Skeletal muscle satellite cell (primary cell): ENCODE data around the gene CCDC167.

Source experiments
- H3K27me3 ChIP-seq: 2 replicates; pipeline ENCODE4 v1.7.0; 2013; ENCODE audit warnings: low read length; ENCODE audit not compliant: control insufficient read depth, insufficient read depth
- H3K36me3 ChIP-seq: 2 replicates; pipeline ENCODE4 v1.7.0; 2013; ENCODE audit warnings: mild to moderate bottlenecking, control low read depth, low read length; ENCODE audit not compliant: insufficient read depth
- H3K4me1 ChIP-seq: 2 replicates; pipeline ENCODE4 v1.7.0; 2013; ENCODE audit warnings: low read length; ENCODE audit not compliant: control insufficient read depth, insufficient read depth
- H3K4me2 ChIP-seq: 2 replicates; pipeline ENCODE4 v1.7.0; 2013; ENCODE audit warnings: mild to moderate bottlenecking, low read length
- H3K4me3 ChIP-seq: 2 replicates; pipeline ENCODE4 v1.7.0; 2013; ENCODE audit warnings: low read length
- H3K9ac ChIP-seq: 2 replicates; pipeline ENCODE4 v1.7.0; 2013; ENCODE audit warnings: mild to moderate bottlenecking, low read depth, low read length, moderate library complexity
- H3K9me3 ChIP-seq: replicated peaks from 2 replicates; pipeline ENCODE4 v1.7.0; 2013; ENCODE audit warnings: mild to moderate bottlenecking, control low read depth, low read length

CCDC167 gene

DNA sequence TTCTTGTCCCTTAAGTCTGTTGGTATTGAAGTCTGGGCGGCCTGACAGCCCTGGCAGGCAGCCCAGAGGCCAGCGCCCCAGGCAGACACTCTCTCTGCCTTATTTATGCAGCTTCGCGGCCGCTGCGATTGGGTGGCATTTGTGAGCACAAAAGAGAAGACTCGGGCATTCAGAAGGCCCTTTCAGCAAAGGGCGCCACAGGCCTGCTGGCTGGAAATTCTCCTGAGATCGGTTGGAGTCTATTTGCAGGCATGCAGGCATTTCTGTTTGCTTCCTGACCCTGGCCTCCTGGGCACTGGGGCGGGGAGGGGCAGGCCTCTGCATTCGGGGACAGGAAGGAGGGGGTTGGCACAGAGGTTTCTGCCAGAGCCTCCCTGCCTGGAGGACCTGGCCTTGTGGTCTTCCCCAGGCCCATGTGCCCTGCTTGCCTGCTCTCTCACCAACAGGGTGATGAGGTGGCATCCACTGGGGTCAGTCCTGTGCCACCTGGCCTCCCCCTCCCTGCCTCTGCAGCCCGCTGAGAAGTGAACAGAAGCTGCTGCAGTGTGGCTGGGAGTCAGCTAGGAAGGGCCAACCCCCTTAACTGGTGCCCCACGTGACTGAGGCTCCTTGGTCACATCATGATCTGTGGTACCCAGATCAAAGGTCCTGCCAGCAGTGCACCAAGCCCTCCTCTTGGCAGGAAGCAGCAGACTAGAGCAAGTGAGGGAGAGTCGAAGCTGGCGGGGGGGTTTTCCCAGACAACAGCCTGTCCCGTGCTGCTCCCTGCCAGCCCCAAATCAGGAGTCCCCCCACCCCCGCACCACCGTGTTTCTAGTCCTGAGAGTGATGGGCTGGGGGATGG lies 16.6 kb upstream of the CCDC167 start:
- no peak overlapping the region for H3K4me3 ChIP-seq
- H3K9ac ChIP-seq: no peak overlapping the region

DNA sequence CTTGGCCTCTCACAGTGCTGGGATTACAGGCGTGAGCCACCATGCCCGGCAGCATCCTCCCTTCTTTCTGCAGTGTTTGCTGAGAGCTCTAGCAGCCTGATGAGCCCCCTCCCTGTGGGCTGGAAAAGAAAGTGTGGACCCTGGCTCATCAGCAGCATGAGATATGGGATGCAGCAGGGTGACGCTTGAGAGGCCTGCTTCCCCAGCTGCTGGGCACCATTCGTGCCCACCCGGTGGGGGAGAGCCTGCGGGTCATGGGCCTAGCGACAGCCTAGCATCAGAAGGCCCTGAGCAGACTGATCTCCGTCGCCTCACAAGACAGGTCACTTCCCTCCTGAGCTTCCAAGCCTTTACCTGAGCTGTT lies 16.0 kb upstream of the CCDC167 start:
- no peaks in the 10 kb centered on the region for H3K9me3 ChIP-seq
- no peak overlapping the region for H3K9ac ChIP-seq
- no peak overlapping the region for H3K4me3 ChIP-seq
- H3K4me1 ChIP-seq: peaks cover 7% of the 10 kb centered on the region
- no peaks in the 10 kb centered on the region for H3K36me3 ChIP-seq
- no peak overlapping the region for H3K4me2 ChIP-seq
- peaks cover 84% of the 10 kb centered on the region for H3K27me3 ChIP-seq

More for the DNA sequence above, 16.6 kb upstream of the CCDC167 start:
- Histone ChIP-seq H3K4me2 (no peak overlapping the region), H3K4me1 (peaks cover 7% of the 10 kb centered on the region), H3K9me3 (no peaks in the 10 kb centered on the region), H3K36me3 (no peaks in the 10 kb centered on the region), H3K27me3 (peaks cover 84% of the 10 kb centered on the region)

DNA sequence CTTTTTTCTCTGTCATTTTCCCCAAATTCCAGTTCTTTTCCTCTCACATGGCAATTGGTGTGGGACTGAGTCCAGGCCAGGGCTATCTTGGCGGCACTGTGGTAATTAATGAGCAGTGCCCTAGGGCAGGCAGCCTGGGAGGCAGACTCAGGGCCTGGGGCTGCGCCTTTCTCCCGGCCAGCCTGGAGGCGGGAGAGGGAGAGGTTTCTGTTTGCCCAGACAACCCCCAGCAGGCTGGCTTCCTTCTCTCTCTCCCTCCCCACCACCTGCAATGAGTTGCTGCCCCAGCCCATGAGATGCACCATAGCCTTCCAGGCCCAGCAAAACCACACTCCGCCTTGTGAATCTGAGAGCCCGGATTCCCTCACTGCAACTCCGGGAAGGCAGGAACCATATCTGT lies 15.1 kb upstream of the CCDC167 start:
- Histone ChIP-seq H3K9ac (no peak overlapping the region), H3K4me1 (peaks cover 7% of the 10 kb centered on the region), H3K27me3 (peaks cover 90% of the 10 kb centered on the region), H3K4me3 (no peak overlapping the region), H3K9me3 (no peaks in the 10 kb centered on the region), H3K4me2 (peak overlapping the region; percentile 46), H3K36me3 (no peaks in the 10 kb centered on the region)

DNA sequence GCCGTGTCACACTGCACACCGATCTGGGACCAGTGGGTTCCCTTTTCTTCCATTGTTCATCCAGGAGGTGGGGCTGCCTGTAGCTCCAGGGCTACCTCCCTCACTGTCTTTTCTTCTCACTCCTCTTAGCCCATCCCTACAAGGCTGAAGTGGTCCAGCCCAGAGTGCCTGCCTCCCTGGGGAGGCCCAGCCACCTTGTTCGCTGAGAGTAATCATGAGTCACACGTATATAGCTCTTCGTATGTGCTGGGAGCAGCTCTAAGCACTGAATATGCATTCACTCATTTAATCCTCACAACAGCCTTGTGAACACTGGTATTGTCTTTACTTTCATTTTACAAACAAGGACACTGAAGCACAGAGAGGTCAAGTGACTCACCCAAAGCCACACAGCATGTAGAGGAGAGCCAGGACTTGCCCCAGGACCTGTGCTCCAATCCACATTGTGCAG lies 14.7 kb upstream of the CCDC167 start:
- peak overlapping the region; percentile 46 for H3K4me2 ChIP-seq
- H3K9ac ChIP-seq: no peak overlapping the region
- H3K36me3 ChIP-seq: no peaks in the 10 kb centered on the region
- peaks cover 7% of the 10 kb centered on the region for H3K4me1 ChIP-seq
- H3K4me3 ChIP-seq: no peak overlapping the region
- H3K9me3 ChIP-seq: no peaks in the 10 kb centered on the region
- H3K27me3 ChIP-seq: peaks cover 92% of the 10 kb centered on the region

DNA sequence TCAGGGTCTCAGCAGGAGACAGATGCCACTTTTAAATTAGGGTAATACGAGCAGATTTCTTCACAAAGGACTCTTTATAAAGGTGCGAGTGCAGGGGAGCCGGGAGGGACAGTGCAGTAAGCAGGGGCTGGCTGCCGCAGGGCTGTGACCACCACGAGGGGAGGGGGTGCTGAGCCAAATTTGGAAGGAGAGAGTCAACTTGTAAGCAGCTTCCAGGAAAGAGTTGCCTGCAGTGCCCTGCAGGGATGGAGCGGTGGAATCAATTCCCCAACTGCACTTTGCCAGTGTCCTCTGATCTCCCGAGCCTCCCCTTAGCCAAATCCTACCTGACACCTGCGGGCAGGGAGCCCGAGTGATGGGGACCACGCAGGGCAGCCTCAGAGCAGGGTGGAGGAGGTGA lies 13.9 kb upstream of the CCDC167 start:
- Histone ChIP-seq H3K4me3 (no peak overlapping the region), H3K4me1 (peaks cover 7% of the 10 kb centered on the region), H3K27me3 (peaks cover 86% of the 10 kb centered on the region)

DNA sequence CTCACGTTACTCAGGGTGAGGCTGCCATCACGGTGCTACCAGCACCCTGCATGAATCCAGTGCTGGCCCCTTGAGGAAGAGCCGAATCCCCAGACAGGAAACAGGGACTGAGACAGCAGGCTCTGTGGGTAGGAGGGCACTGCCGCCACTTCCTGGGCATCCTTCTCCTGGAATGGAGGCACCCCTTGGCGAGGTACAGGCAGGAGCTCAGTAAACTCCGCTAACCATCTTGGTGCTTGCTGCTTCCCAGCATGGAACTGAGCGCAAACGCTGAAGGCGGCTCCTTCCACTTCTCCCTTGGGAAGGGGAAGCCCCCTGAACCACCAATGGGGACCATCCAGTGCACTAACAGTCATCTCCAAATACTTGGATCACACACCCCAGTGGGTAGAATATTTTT lies 13.5 kb upstream of the CCDC167 start:
- peaks cover 7% of the 10 kb centered on the region for H3K4me1 ChIP-seq
- H3K4me2 ChIP-seq: no peak overlapping the region
- H3K9me3 ChIP-seq: no peaks in the 10 kb centered on the region
- H3K9ac ChIP-seq: no peak overlapping the region
- no peak overlapping the region for H3K4me3 ChIP-seq
- no peaks in the 10 kb centered on the region for H3K36me3 ChIP-seq
- peaks cover 86% of the 10 kb centered on the region for H3K27me3 ChIP-seq

More for the DNA sequence above, 13.9 kb upstream of the CCDC167 start:
- no peak overlapping the region for H3K4me2 ChIP-seq
- H3K9me3 ChIP-seq: no peaks in the 10 kb centered on the region
- no peaks in the 10 kb centered on the region for H3K36me3 ChIP-seq
- H3K9ac ChIP-seq: no peak overlapping the region

DNA sequence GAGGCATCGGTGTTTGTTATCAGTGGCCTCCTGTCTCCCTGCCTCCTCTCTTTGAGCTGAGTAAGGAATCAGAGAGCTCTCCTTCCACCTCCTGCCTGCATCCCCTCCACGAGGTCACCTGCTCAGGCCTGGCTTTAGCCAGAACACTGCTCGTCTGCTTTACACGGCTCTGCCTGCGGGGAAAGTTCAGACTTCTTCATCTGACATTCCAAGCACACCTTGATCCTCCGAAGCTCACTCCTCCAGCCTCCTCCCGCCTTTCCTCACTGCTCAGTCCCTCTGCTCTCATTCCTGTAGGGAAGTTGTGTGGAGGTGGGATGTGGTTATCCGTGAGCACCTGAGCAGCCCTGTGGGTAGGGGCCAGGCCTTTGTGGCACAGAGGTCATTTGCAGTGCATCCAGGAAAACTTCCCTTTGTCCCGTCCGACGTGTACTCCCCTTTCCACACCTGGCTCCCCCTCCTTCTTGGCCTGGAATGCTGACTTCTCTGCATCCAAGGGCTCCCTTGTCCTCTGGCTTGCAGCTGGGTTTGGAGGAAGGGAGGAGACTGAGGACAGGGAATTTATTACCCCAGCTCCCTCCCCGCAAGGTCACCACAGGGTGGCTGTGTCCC lies 12.8 kb upstream of the CCDC167 start:
- peaks cover 7% of the 10 kb centered on the region for H3K4me1 ChIP-seq
- peaks cover 80% of the 10 kb centered on the region for H3K27me3 ChIP-seq
- no peak overlapping the region for H3K4me3 ChIP-seq
- H3K36me3 ChIP-seq: no peaks in the 10 kb centered on the region
- no peaks in the 10 kb centered on the region for H3K9me3 ChIP-seq
- H3K9ac ChIP-seq: no peak overlapping the region
- H3K4me2 ChIP-seq: no peak overlapping the region

DNA sequence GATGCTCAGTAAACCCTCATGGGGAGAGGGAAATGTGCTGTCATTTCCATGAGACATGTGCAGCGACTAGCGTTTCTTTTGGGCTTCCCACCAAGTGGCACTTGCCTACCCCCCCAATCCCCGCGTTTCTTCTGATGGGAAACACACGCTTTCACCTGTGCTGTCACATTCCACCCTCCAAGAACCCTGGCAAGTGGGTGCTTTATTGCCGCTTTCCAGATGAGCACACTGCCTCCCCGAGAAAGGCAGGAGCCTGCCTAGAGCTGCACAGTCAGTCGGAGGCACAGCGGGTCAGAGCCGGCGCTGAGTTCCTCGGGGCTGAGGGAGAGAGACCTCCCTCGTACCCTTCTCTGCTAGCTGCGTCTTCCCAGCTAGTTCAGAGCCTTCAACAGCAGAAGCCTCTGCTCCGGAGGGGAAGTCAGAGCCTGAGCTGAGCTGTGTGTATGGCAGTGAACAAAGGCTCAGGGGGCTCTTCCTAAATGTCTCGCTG lies 12.3 kb upstream of the CCDC167 start:
- H3K4me3 ChIP-seq: no peak overlapping the region
- peaks cover 78% of the 10 kb centered on the region for H3K27me3 ChIP-seq
- H3K9ac ChIP-seq: no peak overlapping the region
- H3K9me3 ChIP-seq: no peaks in the 10 kb centered on the region
- no peak overlapping the region for H3K4me2 ChIP-seq
- peaks cover 7% of the 10 kb centered on the region for H3K4me1 ChIP-seq
- no peaks in the 10 kb centered on the region for H3K36me3 ChIP-seq

DNA sequence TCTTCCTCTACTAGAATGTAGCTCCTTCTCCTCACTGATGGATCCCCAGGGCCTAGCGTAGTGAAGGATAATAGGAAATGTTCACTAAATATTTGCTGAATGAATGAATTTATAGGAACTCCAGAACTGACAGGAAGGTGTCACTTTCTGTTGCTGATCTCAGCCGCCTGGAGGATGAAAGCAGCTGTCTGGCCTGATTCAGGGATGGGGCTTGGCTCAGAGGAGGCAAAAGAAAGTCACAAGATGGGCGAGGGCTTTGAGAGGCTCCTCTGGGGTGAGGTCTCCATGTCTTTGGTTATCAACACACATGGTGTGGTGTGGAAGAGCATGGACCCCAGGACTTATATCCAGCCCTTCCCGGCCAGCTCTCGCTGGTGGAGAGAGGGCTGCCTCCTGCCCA lies 11.5 kb upstream of the CCDC167 start:
- H3K9ac ChIP-seq: no peak overlapping the region
- H3K4me1 ChIP-seq: peaks cover 7% of the 10 kb centered on the region
- H3K9me3 ChIP-seq: no peaks in the 10 kb centered on the region
- peaks cover 78% of the 10 kb centered on the region for H3K27me3 ChIP-seq
- H3K4me3 ChIP-seq: no peak overlapping the region
- H3K36me3 ChIP-seq: no peaks in the 10 kb centered on the region
- no peak overlapping the region for H3K4me2 ChIP-seq

DNA sequence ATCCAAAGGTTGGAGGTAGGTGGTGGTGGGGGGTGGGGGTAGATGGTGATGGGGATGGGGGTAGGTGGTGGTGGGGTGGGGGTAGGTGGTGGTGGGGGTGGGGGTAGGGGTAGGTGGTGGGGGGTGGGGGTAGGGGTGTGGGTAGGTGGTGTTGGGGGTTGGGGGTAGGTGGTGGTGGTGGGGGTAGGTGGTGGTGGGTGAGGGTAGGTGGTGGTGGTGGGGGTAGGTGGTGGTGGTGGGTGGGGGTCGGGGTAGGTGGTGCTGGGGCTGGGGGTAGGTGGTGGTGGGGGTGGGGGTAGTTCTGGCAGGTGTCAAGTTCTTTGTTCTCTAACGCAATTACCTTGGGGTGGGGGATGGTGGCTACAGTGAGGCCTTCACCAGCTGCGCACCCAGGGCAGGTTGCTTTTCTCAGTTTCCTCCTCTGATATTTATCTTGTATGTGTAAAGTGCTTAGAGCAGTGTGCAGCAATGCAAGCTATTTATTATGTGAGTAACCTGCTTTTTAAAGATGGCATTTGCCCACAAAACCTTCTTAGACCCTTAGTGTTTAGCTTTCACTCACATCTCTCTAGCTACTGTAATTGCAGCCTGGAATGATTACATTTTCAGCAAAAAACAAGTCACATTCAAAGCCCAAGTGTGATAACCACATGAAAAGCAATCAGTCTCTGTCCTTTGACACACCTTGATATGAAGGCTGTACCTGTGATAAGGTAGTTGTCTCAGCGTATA lies 8.2 kb upstream of the CCDC167 start:
- no peaks in the 10 kb centered on the region for H3K4me1 ChIP-seq

DNA sequence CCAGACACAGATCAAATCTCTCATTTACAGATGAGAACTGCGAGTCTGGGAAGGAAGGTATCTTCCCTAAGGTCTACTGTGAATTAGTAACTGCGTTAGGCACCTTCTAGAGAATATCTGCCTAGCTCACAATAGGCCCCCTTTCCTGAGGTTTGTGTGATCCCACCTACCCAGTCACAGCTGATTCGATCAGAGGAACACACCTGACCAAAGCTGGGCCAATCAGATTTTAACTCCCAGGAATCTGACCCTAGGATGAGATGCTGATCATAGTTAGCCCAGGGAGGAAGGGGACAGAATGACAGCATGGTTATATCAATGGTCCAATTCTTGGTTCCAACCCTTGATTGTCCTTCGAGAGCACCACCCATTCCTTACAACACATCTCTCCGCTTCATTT lies 7.4 kb upstream of the CCDC167 start:
- Histone ChIP-seq H3K9ac (no peak overlapping the region), H3K36me3 (no peaks in the 10 kb centered on the region), H3K27me3 (peaks cover 63% of the 10 kb centered on the region), H3K4me2 (no peak overlapping the region), H3K4me1 (no peaks in the 10 kb centered on the region), H3K9me3 (no peaks in the 10 kb centered on the region), H3K4me3 (no peak overlapping the region)

More for the DNA sequence above, 8.2 kb upstream of the CCDC167 start:
- H3K27me3 ChIP-seq: peaks cover 70% of the 10 kb centered on the region
- H3K4me2 ChIP-seq: no peak overlapping the region
- no peaks in the 10 kb centered on the region for H3K9me3 ChIP-seq
- H3K9ac ChIP-seq: no peak overlapping the region
- no peak overlapping the region for H3K4me3 ChIP-seq
- H3K36me3 ChIP-seq: no peaks in the 10 kb centered on the region
